Keratinocyte (primary cell): ENCODE measurements around the gene PLBD2.

ENCODE experiments used
- EZH2 ChIP-seq: IDR thresholded peaks from one replicate; pipeline ENCODE4 v1.6.1; 2012; ENCODE audit warnings: inconsistent platforms, mild to moderate bottlenecking, low read length, moderate library complexity
- TF ChIP-seq, protein P1 (sequence below), 3 experiments: IDR thresholded peaks in 1 of 3; conservative IDR thresholded peaks in 1 of 3; optimal IDR thresholded peaks in 1 of 3; 2 replicates in 2 of 3; 3 replicates in 1 of 3; pipeline versions ENCODE3 to v1.5.1; 2011; ENCODE audit warnings: low read length in 3 of 3, mild to moderate bottlenecking in 3 of 3, moderate library complexity in 2 of 3, control low read depth in 1 of 3, inconsistent platforms in 1 of 3; ENCODE audit not compliant: insufficient read depth in 2 of 3; ENCODE audit errors: extremely low read depth in 1 of 3

- TF ChIP-seq, protein P1, sequence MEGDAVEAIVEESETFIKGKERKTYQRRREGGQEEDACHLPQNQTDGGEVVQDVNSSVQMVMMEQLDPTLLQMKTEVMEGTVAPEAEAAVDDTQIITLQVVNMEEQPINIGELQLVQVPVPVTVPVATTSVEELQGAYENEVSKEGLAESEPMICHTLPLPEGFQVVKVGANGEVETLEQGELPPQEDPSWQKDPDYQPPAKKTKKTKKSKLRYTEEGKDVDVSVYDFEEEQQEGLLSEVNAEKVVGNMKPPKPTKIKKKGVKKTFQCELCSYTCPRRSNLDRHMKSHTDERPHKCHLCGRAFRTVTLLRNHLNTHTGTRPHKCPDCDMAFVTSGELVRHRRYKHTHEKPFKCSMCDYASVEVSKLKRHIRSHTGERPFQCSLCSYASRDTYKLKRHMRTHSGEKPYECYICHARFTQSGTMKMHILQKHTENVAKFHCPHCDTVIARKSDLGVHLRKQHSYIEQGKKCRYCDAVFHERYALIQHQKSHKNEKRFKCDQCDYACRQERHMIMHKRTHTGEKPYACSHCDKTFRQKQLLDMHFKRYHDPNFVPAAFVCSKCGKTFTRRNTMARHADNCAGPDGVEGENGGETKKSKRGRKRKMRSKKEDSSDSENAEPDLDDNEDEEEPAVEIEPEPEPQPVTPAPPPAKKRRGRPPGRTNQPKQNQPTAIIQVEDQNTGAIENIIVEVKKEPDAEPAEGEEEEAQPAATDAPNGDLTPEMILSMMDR (optimal IDR thresholded peaks at IDR 0.05 in 1 of 3, IDR thresholded peaks at IDR 0.05 in 1 of 3, conservative IDR thresholded peaks at IDR 0.05 in 1 of 3; ENCODE audit: extremely low read depth in 1 of 3, insufficient read depth in 2 of 3, low read length in 3 of 3): no peak
- no peak for TF ChIP-seq EZH2
These were observed 66.1 kb downstream of the PLBD2 start for GRCh38 chr12:113424456-113424855.
